Stimulated activated memory B cell treated with anti-CD40 and anti-IgM and Interleukin-4, amounts not matched to agents 10 μg/mL and 1 μg/mL and 100 μg/mL, for 72 hours (primary cell): ENCODE results near the gene ZNF487.

ENCODE experiments used
- ATAC-seq: fragments of 150-1000 bp; cut with Tn5 transposase; 2 replicates; pipeline ENCODE4 v1.10.0; 2021
- H3K27ac Mint-ChIP-seq: one replicate; pipeline ENCODE4 v1.8.0; 2022; ENCODE audit warnings: mild to moderate bottlenecking, mixed read lengths
- H3K27me3 Mint-ChIP-seq: one replicate; pipeline ENCODE4 v1.8.0; 2022; ENCODE audit warnings: mixed read lengths
- H3K36me3 Mint-ChIP-seq: one replicate; pipeline ENCODE4 v1.8.0; 2022; ENCODE audit warnings: mixed read lengths
- H3K4me1 Mint-ChIP-seq: one replicate; pipeline ENCODE4 v1.8.0; 2022; ENCODE audit warnings: mixed read lengths
- H3K4me3 Mint-ChIP-seq: one replicate; pipeline ENCODE4 v1.8.0; 2022; ENCODE audit warnings: mild to moderate bottlenecking, moderate library complexity, mixed read lengths
- H3K9me3 Mint-ChIP-seq: one replicate; pipeline ENCODE4 v1.8.0; 2022; ENCODE audit warnings: mixed read lengths

ZNF487 gene

GRCh38 chr10:43482319-43483078 lies 45.6 kb downstream of the ZNF487 start:
- Mint-ChIP-seq H3K9me3 (peaks cover 26% of the 10 kb centered on the region), H3K27me3 (no peaks in the 10 kb centered on the region), H3K4me1 (no peaks in the 10 kb centered on the region), H3K4me3 (no peak overlapping the region), H3K27ac (no peak overlapping the region), H3K36me3 (peaks cover 60% of the 10 kb centered on the region)
- no peak for ATAC-seq

GRCh38 chr10:43491855-43492254 lies 54.9 kb downstream of the ZNF487 start:
- Mint-ChIP-seq H3K27me3 (no peaks in the 10 kb centered on the region), H3K4me1 (no peaks in the 10 kb centered on the region), H3K4me3 (no peak overlapping the region), H3K27ac (no peak overlapping the region), H3K9me3 (peaks cover 3% of the 10 kb centered on the region), H3K36me3 (peaks cover 12% of the 10 kb centered on the region)
- no peak for ATAC-seq

GRCh38 chr10:43502931-43503330 lies 66.0 kb downstream of the ZNF487 start:
- H3K4me1 Mint-ChIP-seq, result no peaks in the 10 kb centered on the region
- no peak overlapping the region for H3K4me3 Mint-ChIP-seq
- no peak for ATAC-seq
- no peak overlapping the region for H3K27ac Mint-ChIP-seq
- H3K9me3 Mint-ChIP-seq, result no peaks in the 10 kb centered on the region
- peaks cover 12% of the 10 kb centered on the region for H3K36me3 Mint-ChIP-seq
- H3K27me3 Mint-ChIP-seq, result no peaks in the 10 kb centered on the region

- Mint-ChIP-seq H3K27me3 (peaks cover 1% of the 10 kb centered on the region), H3K27ac (no peak overlapping the region), H3K36me3 (peaks cover 20% of the 10 kb centered on the region), H3K4me3 (no peak overlapping the region), H3K9me3 (peaks cover 42% of the 10 kb centered on the region), H3K4me1 (no peaks in the 10 kb centered on the region)
- ATAC-seq, result no peak
Measured at GRCh38 chr10:43524434-43525247, 87.7 kb downstream of the ZNF487 start.
